ENCODE data around the gene SLC2A13.

- TF ChIP-seq CTCF (IDR thresholded peaks at IDR 0.05) (no peak), POLR2A (IDR thresholded peaks at IDR 0.05) (no peak)
Measured at GRCh38 chr12:39752482-39753137, 353.3 kb downstream of the SLC2A13 start.

Data from upper lobe of left lung (tissue), 4 donors.